D721Med (cell line): Measurements from ENCODE around the gene SUB1.

Source experiments
- DNase-seq: peaks from one replicate; pipeline ENCODE4 v3.0.0; 2011; ENCODE audit warnings: low spot score; ENCODE audit not compliant: insufficient read length
- FAIRE-seq: peaks from 2 replicates; lab custom pipeline; 2011; peaks lifted over from hg19 to GRCh38; lab: Jason Lieb, UNC
- CTCF ChIP-seq: IDR thresholded peaks from 2 replicates; pipeline ENCODE4 v1.5.1; 2012; ENCODE audit warnings: mild to moderate bottlenecking, control low read depth; ENCODE audit not compliant: insufficient read depth; ENCODE audit errors: missing control alignments

Gene SUB1

GRCh38 chr5:32638309-32638708 is 53.0 kb downstream of the SUB1 start:
- no peak for FAIRE-seq
- no peak for TF ChIP-seq CTCF
- no peak for DNase-seq

GRCh38 chr5:32639943-32640342 is 54.6 kb downstream of the SUB1 start:
- no peak for TF ChIP-seq CTCF
- DNase-seq: no peak
- no peak for FAIRE-seq

- no peak for TF ChIP-seq CTCF
- FAIRE-seq (no peak), DNase-seq (no peak)
Observed at GRCh38 chr5:32642276-32643002, 57.1 kb downstream of the SUB1 start.

- no peak for TF ChIP-seq CTCF
- FAIRE-seq (no peak), DNase-seq (no peak)
Observed at GRCh38 chr5:32645246-32645645, 59.9 kb downstream of the SUB1 start.

- no peak for DNase-seq
- TF ChIP-seq CTCF: no peak
- no peak for FAIRE-seq
Observed at GRCh38 chr5:32646061-32646969, 61.0 kb downstream of the SUB1 start.

- FAIRE-seq: no peak
- no peak for TF ChIP-seq CTCF
- no peak for DNase-seq
Observed at GRCh38 chr5:32651088-32651487, 65.7 kb downstream of the SUB1 start.
